Iris pigment epithelial cell (primary cell): ENCODE data around the gene PCYT2.

ENCODE experiments used
- DNase-seq: peaks from one replicate; pipeline ENCODE4 v3.0.0-alpha.2; 2011; ENCODE audit warnings: low read depth

Gene PCYT2

DNA sequence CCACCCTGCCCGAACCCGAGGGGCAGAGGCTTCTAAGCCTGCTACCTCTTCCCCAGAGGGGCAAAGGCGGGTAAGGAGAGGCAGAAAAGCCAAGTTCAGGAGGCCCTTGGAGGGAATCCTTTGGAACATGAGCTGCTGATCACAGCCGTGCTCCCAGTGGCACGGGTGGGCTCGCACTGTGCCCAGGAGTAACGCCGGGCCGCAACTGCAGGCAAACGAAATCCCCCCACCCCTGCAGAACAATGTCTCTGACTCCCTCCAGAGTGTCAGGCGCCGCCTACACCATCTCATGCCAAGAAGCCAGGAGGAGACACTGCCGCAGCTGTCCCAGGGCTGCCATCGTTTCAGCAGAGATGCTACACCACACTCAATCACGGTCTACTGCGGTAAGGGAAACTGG is 59.8 kb downstream of the PCYT2 start:
- DNase-seq, result no peak
